HG03097 (cell line): ENCODE measurements around the gene TAS2R50.
"Not testable (repeated sequence)": the region's sequence is repeated elsewhere in the genome, so short reads cannot be mapped to it uniquely, and the experiment has no call there.

Experiments used
- ATAC-seq: cut with Tn5 transposase; IDR thresholded peaks from one replicate; pipeline ENCODE4 v1.9.1; 2021; ENCODE audit not compliant: unreplicated experiment, low FRiP score

Gene TAS2R50, protein sequence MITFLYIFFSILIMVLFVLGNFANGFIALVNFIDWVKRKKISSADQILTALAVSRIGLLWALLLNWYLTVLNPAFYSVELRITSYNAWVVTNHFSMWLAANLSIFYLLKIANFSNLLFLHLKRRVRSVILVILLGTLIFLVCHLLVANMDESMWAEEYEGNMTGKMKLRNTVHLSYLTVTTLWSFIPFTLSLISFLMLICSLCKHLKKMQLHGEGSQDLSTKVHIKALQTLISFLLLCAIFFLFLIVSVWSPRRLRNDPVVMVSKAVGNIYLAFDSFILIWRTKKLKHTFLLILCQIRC

GRCh38 chr12:10986812-10987211 lies at the start of gene TAS2R50:
Gene TAS2R50, minus strand, starts transcription at chr12:10986912. Its CDS starts 52 bp downstream, at chr12:10986860.
- no peak for ATAC-seq

- not testable (repeated sequence) for ATAC-seq
Observed at GRCh38 chr12:11033959-11034358, 47.2 kb upstream of the TAS2R50 start.

DNA sequence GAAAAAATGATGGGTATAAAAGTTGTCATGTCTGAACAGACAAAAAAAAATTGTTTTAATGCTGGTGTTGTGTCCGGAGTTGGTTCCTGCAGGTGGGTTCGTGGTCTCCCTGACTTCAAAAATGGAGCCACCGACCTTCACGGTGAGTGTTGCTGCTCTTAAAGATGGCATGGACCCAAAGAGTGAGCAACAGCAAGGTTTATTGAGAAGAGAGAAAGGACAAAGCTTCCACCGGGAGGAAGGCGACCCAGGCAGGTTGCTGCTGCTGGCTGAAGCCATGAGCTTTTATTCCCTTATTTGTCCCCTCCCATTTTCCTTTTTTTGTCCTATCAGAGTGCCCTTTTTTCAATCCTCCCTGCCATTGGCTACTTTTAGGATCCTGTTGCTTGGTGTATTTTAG lies 44.6 kb upstream of the TAS2R50 start, which contains the start of gene TAS2R31:
Gene TAS2R31, minus strand, starts transcription at position 101 of the 400 bp plus-strand sequence. Its CDS starts 72 bp downstream, at position 29.
- no peak for ATAC-seq

DNA sequence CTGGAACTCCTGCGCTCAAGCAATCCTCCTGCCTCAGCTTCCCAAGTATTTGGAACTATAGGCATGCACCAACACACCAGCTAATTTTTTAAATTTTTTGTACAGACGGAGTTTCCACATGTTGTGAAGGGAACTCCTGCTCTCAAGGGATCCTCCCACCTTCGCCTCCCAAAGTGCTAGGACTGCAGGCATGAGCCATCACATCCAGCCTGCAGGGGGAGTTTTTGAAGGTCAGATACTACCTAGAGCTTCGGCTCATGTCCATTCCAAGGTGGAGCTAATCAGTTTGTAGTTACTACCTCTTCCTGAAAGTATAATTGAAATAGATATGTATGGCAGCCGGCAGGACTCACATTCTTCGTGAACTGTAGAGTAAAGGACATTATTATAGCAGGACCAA lies 39.4 kb upstream of the TAS2R50 start:
- no peak for ATAC-seq

GRCh38 chr12:11023387-11023786 lies 36.7 kb upstream of the TAS2R50 start:
- ATAC-seq = no peak

DNA sequence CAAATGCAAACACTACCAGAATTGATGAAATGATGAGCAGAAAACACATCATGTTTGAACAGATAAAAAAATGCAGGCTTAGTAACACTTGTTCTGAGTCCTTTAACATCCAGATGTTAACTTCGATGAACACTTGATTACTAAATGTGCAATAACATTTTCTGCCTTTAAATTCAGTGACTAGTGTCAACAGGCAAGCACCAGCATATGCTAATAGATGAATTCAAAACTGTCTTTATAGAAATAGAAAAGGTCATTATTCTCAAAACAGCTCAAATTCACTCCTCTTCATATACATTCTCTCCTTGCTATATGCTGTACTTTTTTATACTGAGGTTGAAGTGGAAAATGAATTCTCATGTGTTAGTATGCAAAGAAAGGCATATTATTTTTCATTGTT lies 35.8 kb upstream of the TAS2R50 start, which contains the start of gene TAS2R19:
Gene TAS2R19, minus strand, starts transcription at position 101 of the 400 bp plus-strand sequence. Its CDS starts 49 bp downstream, at position 52.
- ATAC-seq = no peak

- no peak for ATAC-seq
Observed at GRCh38 chr12:11016937-11017336, 30.2 kb upstream of the TAS2R50 start.

DNA sequence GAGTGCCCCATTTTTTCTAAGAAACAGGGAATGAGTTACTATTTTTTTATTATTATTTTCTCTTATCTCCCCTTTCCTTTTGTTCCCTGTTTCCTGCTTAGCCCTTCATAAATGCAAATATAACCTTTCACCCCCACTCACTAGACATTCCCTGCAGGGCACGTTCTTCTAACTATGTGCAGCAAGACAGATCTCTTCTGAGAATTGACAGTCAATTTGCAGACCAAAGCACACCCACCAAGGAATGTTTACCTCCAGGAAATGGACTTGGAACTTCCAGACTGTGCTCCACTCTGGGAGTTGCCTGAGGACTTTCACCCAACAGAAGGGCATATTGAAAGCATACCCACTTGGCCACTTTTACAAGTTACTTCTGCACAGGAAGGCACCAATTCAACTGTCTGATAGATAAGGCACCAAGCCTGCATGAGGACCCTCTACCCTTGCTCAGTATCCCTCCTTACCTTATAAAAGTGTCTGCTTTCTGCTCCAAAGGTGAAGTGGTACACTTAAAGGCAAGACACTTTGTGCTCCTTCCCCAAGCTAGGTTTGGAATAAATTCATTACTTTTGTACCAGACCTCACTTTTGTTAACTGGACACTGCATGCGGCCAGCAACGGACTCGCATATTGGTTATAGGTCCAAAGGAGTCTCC lies 29.2 kb upstream of the TAS2R50 start:
- ATAC-seq = no peak

- ATAC-seq = no peak
Observed at GRCh38 chr12:11014234-11014633, 27.5 kb upstream of the TAS2R50 start.

- no peak for ATAC-seq
Observed at GRCh38 chr12:11007608-11008007, 20.9 kb upstream of the TAS2R50 start.

DNA sequence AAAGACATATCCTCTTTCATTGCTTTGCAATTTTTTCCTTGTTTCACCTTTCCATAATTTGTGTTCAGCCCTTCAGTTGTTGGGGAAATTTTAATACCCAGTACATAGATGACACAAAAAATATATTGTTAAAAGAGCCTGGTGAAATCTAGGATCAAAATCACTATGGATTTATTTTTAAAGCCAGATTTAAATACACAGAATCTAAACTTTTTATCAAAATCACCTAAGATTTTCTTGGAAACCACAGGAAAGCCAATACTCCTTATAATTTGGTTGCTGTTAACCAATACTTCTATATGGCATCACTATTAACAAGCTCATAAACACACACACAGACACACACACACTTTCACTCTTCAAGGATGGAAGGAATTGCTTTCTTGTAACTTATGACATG lies 11.5 kb upstream of the TAS2R50 start, which contains the start of gene TAS2R20:
Gene TAS2R20, minus strand, starts transcription at position 101 of the 400 bp plus-strand sequence. CDS start 429 bp downstream, outside the sequence.
- no peak for ATAC-seq

DNA sequence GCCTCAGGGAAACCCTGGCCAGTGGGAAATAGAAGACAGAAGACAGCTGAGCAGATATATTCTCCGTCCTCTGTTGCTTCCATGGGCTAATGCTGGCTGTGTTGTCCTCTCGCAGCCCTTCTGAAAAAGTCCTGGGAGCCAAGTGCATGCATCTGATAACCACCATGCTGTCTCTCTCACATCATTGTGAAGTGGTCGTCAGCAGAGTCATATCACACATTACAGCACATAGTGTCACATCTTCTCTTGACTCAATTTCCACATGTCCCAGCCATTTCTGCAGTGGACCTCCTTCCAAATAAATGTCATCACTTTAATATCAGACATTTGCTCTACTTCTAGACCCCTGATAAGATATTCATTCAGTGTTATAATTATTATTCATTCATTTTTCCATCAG lies 7.6 kb upstream of the TAS2R50 start:
- ATAC-seq = no peak

- no peak for ATAC-seq
Observed at GRCh38 chr12:10989107-10989506, 2.4 kb upstream of the TAS2R50 start.

DNA sequence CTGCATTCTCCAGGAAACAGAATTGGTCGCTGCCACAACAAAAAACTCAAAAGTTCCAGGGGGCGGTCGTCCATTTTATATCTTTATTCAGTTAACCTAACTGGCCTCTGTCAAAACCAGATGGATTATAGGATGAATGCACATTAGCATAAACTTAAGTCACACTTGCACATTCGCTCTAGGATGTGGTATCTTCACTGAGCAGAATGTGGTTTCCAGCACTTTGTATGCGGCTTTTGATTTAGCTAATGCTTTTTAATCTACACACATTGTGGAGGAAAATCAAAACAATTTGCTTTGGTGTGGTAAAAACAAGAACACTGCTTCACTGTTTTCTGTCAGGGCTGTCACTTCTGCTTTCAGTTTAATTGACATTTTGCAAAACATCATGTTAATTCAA lies 4.5 kb downstream of the TAS2R50 start:
- ATAC-seq = no peak

DNA sequence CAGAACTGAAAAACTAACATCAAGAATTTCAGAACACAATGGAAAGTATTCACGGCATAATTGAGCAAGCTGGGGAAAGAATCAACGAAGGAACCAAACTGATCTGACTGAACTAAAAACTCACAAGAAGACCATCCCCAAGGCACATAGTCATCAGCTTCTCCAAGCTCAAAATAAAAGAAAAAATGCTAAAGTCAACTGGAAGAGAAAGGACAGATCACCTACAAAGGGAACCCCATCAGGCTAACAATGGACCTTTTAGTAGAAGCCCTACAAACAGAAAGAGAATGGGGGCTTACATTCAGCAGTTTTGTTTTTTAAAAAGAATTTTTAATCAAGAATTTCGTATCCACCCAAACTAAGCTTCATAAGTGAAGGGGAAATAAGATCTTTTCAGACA lies 11.7 kb downstream of the TAS2R50 start:
- no peak for ATAC-seq

GRCh38 chr12:10968765-10969456 lies 17.8 kb downstream of the TAS2R50 start:
- no peak for ATAC-seq

DNA sequence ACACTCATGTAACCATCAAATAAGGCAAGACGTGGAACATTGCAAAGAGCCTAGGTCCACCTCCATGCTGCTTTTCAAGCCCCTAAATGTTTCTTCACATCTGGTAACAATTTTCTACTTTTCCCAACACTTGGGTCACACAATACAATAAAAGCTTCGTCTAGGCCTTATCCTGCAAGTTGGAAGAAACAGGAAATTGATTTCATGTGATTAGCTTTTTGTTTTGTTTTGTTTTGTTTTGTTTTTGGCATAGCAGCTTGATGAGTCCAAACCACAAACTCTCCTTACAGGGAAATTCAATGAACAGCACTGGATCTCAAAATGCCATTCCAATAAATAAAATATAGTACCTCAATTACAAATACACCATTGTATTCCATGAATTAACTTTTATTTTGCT lies 19.3 kb downstream of the TAS2R50 start:
- no peak for ATAC-seq

GRCh38 chr12:10966314-10966713 lies 20.4 kb downstream of the TAS2R50 start:
- no peak for ATAC-seq

DNA sequence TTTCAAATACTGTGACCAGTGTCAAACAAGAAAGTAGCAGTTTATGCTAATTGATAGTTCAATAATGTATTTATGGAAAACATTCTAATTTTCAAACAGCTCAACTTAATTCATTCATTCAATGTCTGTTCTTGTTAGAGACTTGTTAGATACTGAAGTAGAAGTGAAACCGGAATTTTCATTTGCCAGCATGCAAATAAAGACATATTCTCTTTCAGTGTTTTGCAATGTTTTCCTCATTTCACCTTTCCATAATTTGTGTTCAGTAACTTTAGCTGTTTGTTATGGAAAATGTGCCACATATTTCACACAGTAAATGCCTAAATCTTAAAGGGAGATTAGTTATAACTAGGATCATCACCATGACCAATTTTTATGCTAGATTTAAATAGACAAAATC lies 21.2 kb downstream of the TAS2R50 start:
- no peak for ATAC-seq

DNA sequence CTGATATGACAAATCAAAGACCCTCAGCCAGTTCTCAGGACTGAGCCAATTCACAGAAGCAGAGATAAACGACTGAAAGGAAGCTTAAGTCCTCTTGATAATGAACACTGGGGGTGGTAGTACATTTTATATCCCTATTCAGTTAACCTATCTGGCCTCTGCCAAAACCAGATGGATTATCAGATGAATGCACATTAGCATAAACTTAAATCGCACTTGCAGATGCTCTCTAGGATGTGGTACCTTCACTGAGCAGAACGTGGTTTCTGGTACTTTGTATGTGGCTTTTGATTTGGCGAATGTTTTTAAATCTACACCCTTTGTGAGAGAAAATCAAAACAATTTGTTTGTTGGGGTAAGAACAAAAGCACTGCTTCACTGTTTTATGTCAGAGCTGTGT lies 26.5 kb downstream of the TAS2R50 start:
- ATAC-seq = no peak

- no peak for ATAC-seq
Observed at GRCh38 chr12:10959804-10960203, 26.9 kb downstream of the TAS2R50 start.
